A549 (cell line): ENCODE results near the gene SDHB. TPM values are rescaled to one million over a fixed set of nuclear protein-coding genes. Genes with fewer than 3 reads are reported as not detected.

Source experiments
- ATAC-seq, 2 experiments: fragments of 200-7000 bp in 1 of 2; fragments of >200 bp in 1 of 2; cut with Nextera tagmentation in 1 of 2; cut with Tn5 transposase in 1 of 2; 3 replicates each; pipeline versions ENCODE4 v1.8.0 to v1.9.1; 2018 to 2020; ENCODE audit warnings: mild to moderate bottlenecking in 1 of 2, moderate library complexity in 1 of 2
- CTCF ChIA-PET: fragments of 300-600 bp; sonication (Branson Sonifier 250); formaldehyde crosslinking; extraction: SDS; loops from one replicate; lab custom pipeline; 2021; ENCODE audit warnings: antibody characterized with exemption, inconsistent platforms; lab: Yijun Ruan, JAX
- POLR2A ChIA-PET: fragments of 350-600 bp; formaldehyde crosslinking; extraction: SDS; loops from one replicate; lab custom pipeline; 2021; ENCODE audit warnings: antibody characterized with exemption, inconsistent platforms; lab: Yijun Ruan, JAX
- DNase-seq, 2 experiments: peaks; one replicate each; pipeline versions ENCODE4 v3.0.0 to v3.0.0-alpha.2; 2011 to 2016; ENCODE audit warnings: low read depth in 1 of 2, low spot score in 1 of 2
- FAIRE-seq: peaks from 2 replicates; lab custom pipeline; 2011; peaks lifted over from hg19 to GRCh38; lab: Jason Lieb, UNC
- H3K27ac ChIP-seq, 2 experiments: fragments of >200 bp; sonication (Bioruptor Twin); formaldehyde crosslinking; 3 replicates each; pipeline ENCODE4 v1.5.1; 2016 to 2017
- H3K4me1 ChIP-seq: fragments of >200 bp; sonication (Bioruptor Twin); formaldehyde crosslinking; 3 replicates; pipeline ENCODE4 v1.6.1; 2016
- H3K4me2 ChIP-seq: fragments of >200 bp; sonication (Bioruptor Twin); formaldehyde crosslinking; 3 replicates; pipeline ENCODE4 v1.6.1; 2016
- H3K4me3 ChIP-seq: fragments of >200 bp; sonication (Bioruptor Twin); formaldehyde crosslinking; 3 replicates; pipeline ENCODE4 v1.5.1; 2016
- H3K9me3 ChIP-seq: fragments of >200 bp; sonication (Bioruptor Twin); formaldehyde crosslinking; 3 replicates; pipeline ENCODE4 v1.6.1; 2016
- CBX8 ChIP-seq: fragments of 200-600 bp; sonication (generic); IDR thresholded peaks from 2 replicates; pipeline ENCODE4 v1.6.1; 2016
- CHD4 ChIP-seq: fragments of 200-600 bp; sonication (generic); IDR thresholded peaks from 2 replicates; pipeline ENCODE4 v1.6.1; 2016; ENCODE audit warnings: antibody characterized with exemption, mild to moderate bottlenecking, borderline replicate concordance
- EHF ChIP-seq: fragments of 250-450 bp; sonication (Bioruptor Pico); IDR thresholded peaks from 2 replicates; pipeline ENCODE4 v1.5.0; 2020; ENCODE audit warnings: mild to moderate bottlenecking
- GATA3 ChIP-seq: IDR thresholded peaks from 2 replicates; pipeline ENCODE4 v1.6.1; 2012; ENCODE audit warnings: borderline replicate concordance
- HEYL ChIP-seq: fragments of 250-450 bp; sonication (Bioruptor Pico); IDR thresholded peaks from 2 replicates; pipeline ENCODE4 v1.8.0; 2021; ENCODE audit warnings: mild to moderate bottlenecking, moderate library complexity
- HMGXB4 ChIP-seq: fragments of 250-450 bp; sonication (Bioruptor Pico); IDR thresholded peaks from 2 replicates; pipeline ENCODE4 v1.5.0; 2021; ENCODE audit warnings: mild to moderate bottlenecking, moderate library complexity, borderline replicate concordance
- HOXB13 ChIP-seq: fragments of 250-450 bp; sonication (Bioruptor Pico); IDR thresholded peaks from 2 replicates; pipeline ENCODE4 v1.5.0; 2020; ENCODE audit warnings: low read depth, mild to moderate bottlenecking, moderate library complexity
- KDM5A ChIP-seq: fragments of 200-600 bp; sonication (generic); IDR thresholded peaks from 2 replicates; pipeline ENCODE4 v1.6.1; 2016; ENCODE audit warnings: antibody characterized with exemption, mild to moderate bottlenecking
- MAFK ChIP-seq: fragments of 450-650 bp; IDR thresholded peaks from 2 replicates; pipeline ENCODE4 v1.6.1; 2014; ENCODE audit not compliant: partially characterized antibody
- NR3C1 ChIP-seq: fragments of >200 bp; sonication (Bioruptor Twin); formaldehyde crosslinking; IDR thresholded peaks from 3 replicates; pipeline ENCODE4 v1.6.1; 2017
- PHF8 ChIP-seq: fragments of 200-600 bp; sonication (generic); IDR thresholded peaks from 2 replicates; pipeline ENCODE4 v1.6.1; 2016; ENCODE audit warnings: low read depth, mild to moderate bottlenecking, antibody characterized with exemption, moderate library complexity, borderline replicate concordance
- POLR2A ChIP-seq: IDR thresholded peaks from 2 replicates; pipeline ENCODE4 v1.6.1; 2012; ENCODE audit warnings: mild to moderate bottlenecking, low read length
- RCOR1 ChIP-seq: fragments of 150-350 bp; IDR thresholded peaks from 2 replicates; pipeline ENCODE4 v1.6.1; 2014; ENCODE audit warnings: antibody characterized with exemption, low read length, low read depth
- RFX5 ChIP-seq: fragments of 450-650 bp; IDR thresholded peaks from 2 replicates; pipeline ENCODE4 v1.7.1; 2014; ENCODE audit warnings: antibody characterized with exemption, mild to moderate bottlenecking, moderate library complexity
- RNF2 ChIP-seq: fragments of 200-600 bp; sonication (generic); IDR thresholded peaks from 2 replicates; pipeline ENCODE4 v1.6.1; 2016; ENCODE audit warnings: low read depth, mild to moderate bottlenecking, antibody characterized with exemption, moderate library complexity, borderline replicate concordance
- TP53 ChIP-seq: fragments of 250-450 bp; sonication (Bioruptor Pico); IDR thresholded peaks from 2 replicates; pipeline ENCODE4 v1.5.0; 2021; ENCODE audit warnings: mild to moderate bottlenecking, moderate library complexity
- ZC3H11A ChIP-seq: fragments of 450-650 bp; IDR thresholded peaks from 2 replicates; pipeline ENCODE4 v1.6.1; 2014; ENCODE audit warnings: antibody characterized with exemption, mild to moderate bottlenecking
- WGBS: methylation state at CpG from one replicate; pipeline ENCODE4 v1.1.6; 2017; ENCODE audit errors: missing lambda C conversion rate; 5-methylcytosine and 5-hydroxymethylcytosine counted together
- polyA plus RNA-seq, 4 experiments: library from polyadenylated mRNA; depleted of rRNA in 3 of 4; stranded (reverse); fragments of >200 nt; fragmentation: RNase III in 1 of 4; extraction: RNeasy Plus Mini Kit Qiagen cat#74134 plus additional on column Dnase treatment in 1 of 4; gene quantifications; 2 replicates in 3 of 4; 3 replicates in 1 of 4; pipeline ENCODE4 v1.2.3, GENCODE V29; 2011 to 2017
- TF ChIP-seq, protein P1 (sequence below): fragments of 200-600 bp; sonication (generic); IDR thresholded peaks from 2 replicates; pipeline ENCODE4 v1.6.1; 2016; ENCODE audit warnings: antibody characterized with exemption, mild to moderate bottlenecking, moderate library complexity
- TF ChIP-seq, protein P2 (sequence below): fragments of >200 bp; sonication (Bioruptor Twin); formaldehyde crosslinking; IDR thresholded peaks from 3 replicates; pipeline ENCODE4 v1.6.1; 2016
- TF ChIP-seq, protein P3 (sequence below): IDR thresholded peaks from 2 replicates; pipeline ENCODE4 v1.6.1; 2012

SDHB gene
- polyA plus RNA-seq, 2 of the 4 experiments (the other 2 are of a cell fraction): 114 to 262 TPM

DNA sequence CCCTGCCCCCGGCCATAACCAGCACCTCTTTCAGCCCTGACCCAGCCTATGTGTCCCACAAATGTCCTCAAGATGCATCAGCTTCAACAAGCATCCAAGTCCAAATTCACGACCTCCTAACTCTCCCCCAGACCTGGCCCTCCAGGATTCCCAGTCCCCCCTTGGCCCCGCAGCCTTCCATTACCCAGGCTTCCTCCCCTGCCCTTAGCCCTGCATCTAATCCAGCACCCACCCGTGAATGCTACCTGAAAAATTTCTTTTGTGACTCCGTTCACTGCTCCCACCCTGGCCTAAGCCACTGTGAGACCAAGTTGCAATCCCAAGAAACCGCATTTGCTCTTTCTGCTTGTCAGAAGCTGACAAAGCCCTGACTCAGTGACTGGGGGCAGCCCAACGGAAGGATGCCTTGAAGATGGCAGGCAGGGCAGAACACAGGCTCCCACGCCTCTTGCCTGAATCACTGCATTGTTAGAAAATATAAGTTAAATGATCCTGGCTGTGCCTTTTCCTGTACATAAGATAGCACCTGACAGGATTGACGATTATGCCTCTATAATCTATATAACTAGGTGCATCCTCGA lies 72.5 kb downstream of the SDHB start:
- H3K4me3 ChIP-seq: no peak overlapping the region
- ATAC-seq (no peak), FAIRE-seq (no peak), DNase-seq (no peak)
- POLR2A ChIA-PET: no interaction called here
- H3K9me3 ChIP-seq: no peaks in the 10 kb centered on the region
- CTCF ChIA-PET: interaction anchor here (0.9 to 2.1 kb wide), 5 partner anchors 9 to 29 kb away, joined by 3 to 8 read pairs (median 4); no protein-coding TSS in a partner anchor
- TF ChIP-seq RNF2 (no peak), POLR2A (no peak), KDM5A (no peak), MAFK (no peak), TP53 (CRISPR knock-in tag) (no peak), RCOR1 (no peak)
- H3K27ac ChIP-seq: peak overlapping the region in 1 of 2 experiments; percentile 11; a peak in 1 of 6 replicates
- H3K4me2 ChIP-seq: no peak overlapping the region
- peaks cover 4% of the 10 kb centered on the region; the same call in 1 of the 3 replicates for H3K4me1 ChIP-seq
- 85% methylated on average over 10 of the region's 10 CpGs for WGBS

DNA sequence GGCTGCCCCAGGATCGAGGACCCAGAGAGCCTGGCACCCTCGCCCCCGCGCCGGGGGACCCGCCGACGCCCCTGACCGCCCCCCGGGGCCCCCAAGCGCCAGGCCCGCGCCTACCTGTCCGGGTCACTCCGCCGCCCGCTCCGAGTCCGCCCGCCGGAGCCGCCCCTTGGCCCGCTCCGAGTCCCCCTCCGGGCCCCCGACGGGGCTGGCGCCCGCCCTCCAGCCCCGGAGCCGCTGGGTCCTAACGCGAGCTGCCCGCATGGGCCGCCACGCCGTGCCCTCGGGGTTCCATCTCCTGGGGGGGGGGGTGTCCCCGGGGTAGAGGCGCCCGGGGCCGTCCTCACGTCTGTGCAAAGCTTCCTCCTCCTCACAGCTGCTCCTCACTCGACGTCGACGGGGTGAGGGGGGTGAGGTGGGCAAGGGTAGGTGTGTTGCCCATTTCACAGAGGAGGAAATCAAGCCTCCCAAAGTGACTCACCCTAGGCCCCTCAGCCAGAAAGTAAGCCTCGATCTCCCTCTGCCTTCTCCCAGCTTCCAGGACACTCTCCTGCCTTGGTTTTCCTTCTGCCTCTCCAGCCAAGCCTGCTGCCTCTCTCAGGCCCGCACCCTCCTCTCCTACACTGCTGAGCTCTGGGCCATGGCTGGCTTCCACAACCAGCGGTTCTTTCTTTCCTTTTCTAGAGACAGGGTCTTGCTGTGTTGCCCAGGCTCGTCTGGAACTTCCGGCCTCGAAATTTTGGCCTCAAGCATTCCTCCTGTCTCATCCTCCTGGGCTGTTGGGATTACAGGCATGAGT lies 73.2 kb downstream of the SDHB start, which contains the start of gene MFAP2:
Gene MFAP2, minus strand, starts transcription at position 148 of the 796 bp plus-strand sequence. CDS start 2,347 bp downstream, outside the sequence.
- Histone ChIP-seq H3K27ac (peak within 1 kb of the TSS in 1 of 2 experiments; percentile 46; a peak in 2 of 6 replicates), H3K4me3 (no peak within 1 kb of the TSS), H3K9me3 (no peaks in the 10 kb centered on the region), H3K4me1 (peaks cover 4% of the 10 kb centered on the region; the same call in 1 of the 3 replicates), H3K4me2 (0 out of 3 replicates have a peak within 1 kb of the TSS, but pooled peaks have one; percentile 26)
- WGBS: 76% methylated on average over 21 of the region's 53 CpGs
- TF ChIP-seq, protein P1, sequence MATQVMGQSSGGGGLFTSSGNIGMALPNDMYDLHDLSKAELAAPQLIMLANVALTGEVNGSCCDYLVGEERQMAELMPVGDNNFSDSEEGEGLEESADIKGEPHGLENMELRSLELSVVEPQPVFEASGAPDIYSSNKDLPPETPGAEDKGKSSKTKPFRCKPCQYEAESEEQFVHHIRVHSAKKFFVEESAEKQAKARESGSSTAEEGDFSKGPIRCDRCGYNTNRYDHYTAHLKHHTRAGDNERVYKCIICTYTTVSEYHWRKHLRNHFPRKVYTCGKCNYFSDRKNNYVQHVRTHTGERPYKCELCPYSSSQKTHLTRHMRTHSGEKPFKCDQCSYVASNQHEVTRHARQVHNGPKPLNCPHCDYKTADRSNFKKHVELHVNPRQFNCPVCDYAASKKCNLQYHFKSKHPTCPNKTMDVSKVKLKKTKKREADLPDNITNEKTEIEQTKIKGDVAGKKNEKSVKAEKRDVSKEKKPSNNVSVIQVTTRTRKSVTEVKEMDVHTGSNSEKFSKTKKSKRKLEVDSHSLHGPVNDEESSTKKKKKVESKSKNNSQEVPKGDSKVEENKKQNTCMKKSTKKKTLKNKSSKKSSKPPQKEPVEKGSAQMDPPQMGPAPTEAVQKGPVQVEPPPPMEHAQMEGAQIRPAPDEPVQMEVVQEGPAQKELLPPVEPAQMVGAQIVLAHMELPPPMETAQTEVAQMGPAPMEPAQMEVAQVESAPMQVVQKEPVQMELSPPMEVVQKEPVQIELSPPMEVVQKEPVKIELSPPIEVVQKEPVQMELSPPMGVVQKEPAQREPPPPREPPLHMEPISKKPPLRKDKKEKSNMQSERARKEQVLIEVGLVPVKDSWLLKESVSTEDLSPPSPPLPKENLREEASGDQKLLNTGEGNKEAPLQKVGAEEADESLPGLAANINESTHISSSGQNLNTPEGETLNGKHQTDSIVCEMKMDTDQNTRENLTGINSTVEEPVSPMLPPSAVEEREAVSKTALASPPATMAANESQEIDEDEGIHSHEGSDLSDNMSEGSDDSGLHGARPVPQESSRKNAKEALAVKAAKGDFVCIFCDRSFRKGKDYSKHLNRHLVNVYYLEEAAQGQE: no peak
- no peak for TF ChIP-seq HEYL (CRISPR knock-in tag)
- no peak for TF ChIP-seq ZC3H11A
- TF ChIP-seq HMGXB4 (CRISPR knock-in tag): no peak
- TF ChIP-seq, protein P2, sequence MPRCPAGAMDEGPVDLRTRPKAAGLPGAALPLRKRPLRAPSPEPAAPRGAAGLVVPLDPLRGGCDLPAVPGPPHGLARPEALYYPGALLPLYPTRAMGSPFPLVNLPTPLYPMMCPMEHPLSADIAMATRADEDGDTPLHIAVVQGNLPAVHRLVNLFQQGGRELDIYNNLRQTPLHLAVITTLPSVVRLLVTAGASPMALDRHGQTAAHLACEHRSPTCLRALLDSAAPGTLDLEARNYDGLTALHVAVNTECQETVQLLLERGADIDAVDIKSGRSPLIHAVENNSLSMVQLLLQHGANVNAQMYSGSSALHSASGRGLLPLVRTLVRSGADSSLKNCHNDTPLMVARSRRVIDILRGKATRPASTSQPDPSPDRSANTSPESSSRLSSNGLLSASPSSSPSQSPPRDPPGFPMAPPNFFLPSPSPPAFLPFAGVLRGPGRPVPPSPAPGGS: no peak
- TF ChIP-seq CHD4: no peak
- TF ChIP-seq, protein P3, sequence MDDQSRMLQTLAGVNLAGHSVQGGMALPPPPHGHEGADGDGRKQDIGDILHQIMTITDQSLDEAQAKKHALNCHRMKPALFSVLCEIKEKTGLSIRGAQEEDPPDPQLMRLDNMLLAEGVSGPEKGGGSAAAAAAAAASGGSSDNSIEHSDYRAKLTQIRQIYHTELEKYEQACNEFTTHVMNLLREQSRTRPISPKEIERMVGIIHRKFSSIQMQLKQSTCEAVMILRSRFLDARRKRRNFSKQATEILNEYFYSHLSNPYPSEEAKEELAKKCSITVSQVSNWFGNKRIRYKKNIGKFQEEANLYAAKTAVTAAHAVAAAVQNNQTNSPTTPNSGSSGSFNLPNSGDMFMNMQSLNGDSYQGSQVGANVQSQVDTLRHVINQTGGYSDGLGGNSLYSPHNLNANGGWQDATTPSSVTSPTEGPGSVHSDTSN: no peak
- TF ChIP-seq RCOR1: no peak
- TF ChIP-seq GATA3: no peak
- no peak for TF ChIP-seq PHF8
- TF ChIP-seq HOXB13 (CRISPR knock-in tag): no peak
- TF ChIP-seq POLR2A: no peak
- TF ChIP-seq RFX5: no peak
- TF ChIP-seq EHF (CRISPR knock-in tag): no peak
- TF ChIP-seq NR3C1: no peak
- TF ChIP-seq CBX8: no peak
- no peak for DNase-seq
- FAIRE-seq: no peak
- no peak for ATAC-seq
- POLR2A ChIA-PET: no interaction called here
- CTCF ChIA-PET: interaction anchor here (1.0 to 2.1 kb wide), 3 partner anchors 10 to 20 kb away, joined by 3 to 8 read pairs (median 4); no protein-coding TSS in a partner anchor
